Activated naive CD4-positive, alpha-beta T cell treated with anti-CD3 and anti-CD28 coated beads, Interleukin-2, amount 10 ng/mL, durations not matched to agents 7 days and 5 days (primary cell): Measurements from ENCODE around the gene NOTCH2.
"Not testable (repeated sequence)": the region's sequence is repeated elsewhere in the genome, so short reads cannot be mapped to it uniquely, and the experiment has no call there.

Source experiments
- CTCF ChIA-PET: fragments of 350-600 bp; sonication (Branson Sonifier 250); formaldehyde crosslinking; loops from one replicate; lab custom pipeline; 2021; ENCODE audit warnings: antibody characterized with exemption; lab: Charles Lee
- DNase-seq: peaks from one replicate; pipeline ENCODE4 v3.0.0-alpha.2; 2020
- H3K27ac Mint-ChIP-seq: one replicate; pipeline ENCODE4 v1.8.0; 2021; ENCODE audit warnings: mild to moderate bottlenecking, moderate library complexity, mixed read lengths
- H3K27me3 Mint-ChIP-seq: one replicate; pipeline ENCODE4 v1.8.0; 2021; ENCODE audit warnings: mild to moderate bottlenecking, mixed read lengths
- H3K36me3 Mint-ChIP-seq: one replicate; pipeline ENCODE4 v1.8.0; 2021; ENCODE audit warnings: mixed read lengths
- H3K4me1 Mint-ChIP-seq: one replicate; pipeline ENCODE4 v1.8.0; 2021; ENCODE audit warnings: mixed read lengths
- H3K4me3 Mint-ChIP-seq: one replicate; pipeline ENCODE4 v1.8.0; 2021; ENCODE audit warnings: mild to moderate bottlenecking, moderate library complexity, mixed read lengths
- H3K9me3 Mint-ChIP-seq: one replicate; pipeline ENCODE4 v1.8.0; 2021; ENCODE audit warnings: mixed read lengths

The NOTCH2 gene

GRCh38 chr1:120096981-120097545 lies 27.6 kb upstream of the NOTCH2 start:
- not testable (repeated sequence) for H3K4me3 Mint-ChIP-seq, H3K9me3 Mint-ChIP-seq

GRCh38 chr1:120093548-120094181 lies 24.2 kb upstream of the NOTCH2 start:
- H3K27me3 Mint-ChIP-seq, H3K27ac Mint-ChIP-seq, H3K36me3 Mint-ChIP-seq, H3K4me3 Mint-ChIP-seq, H3K9me3 Mint-ChIP-seq, DNase-seq, CTCF ChIA-PET, H3K4me1 Mint-ChIP-seq: not testable (repeated sequence)

More at GRCh38 chr1:120096981-120097545, 27.6 kb upstream of the NOTCH2 start:
- DNase-seq, H3K27me3 Mint-ChIP-seq, CTCF ChIA-PET, H3K27ac Mint-ChIP-seq, H3K36me3 Mint-ChIP-seq: not testable (repeated sequence)
- peaks cover 11% of the 10 kb centered on the region for H3K4me1 Mint-ChIP-seq

DNA sequence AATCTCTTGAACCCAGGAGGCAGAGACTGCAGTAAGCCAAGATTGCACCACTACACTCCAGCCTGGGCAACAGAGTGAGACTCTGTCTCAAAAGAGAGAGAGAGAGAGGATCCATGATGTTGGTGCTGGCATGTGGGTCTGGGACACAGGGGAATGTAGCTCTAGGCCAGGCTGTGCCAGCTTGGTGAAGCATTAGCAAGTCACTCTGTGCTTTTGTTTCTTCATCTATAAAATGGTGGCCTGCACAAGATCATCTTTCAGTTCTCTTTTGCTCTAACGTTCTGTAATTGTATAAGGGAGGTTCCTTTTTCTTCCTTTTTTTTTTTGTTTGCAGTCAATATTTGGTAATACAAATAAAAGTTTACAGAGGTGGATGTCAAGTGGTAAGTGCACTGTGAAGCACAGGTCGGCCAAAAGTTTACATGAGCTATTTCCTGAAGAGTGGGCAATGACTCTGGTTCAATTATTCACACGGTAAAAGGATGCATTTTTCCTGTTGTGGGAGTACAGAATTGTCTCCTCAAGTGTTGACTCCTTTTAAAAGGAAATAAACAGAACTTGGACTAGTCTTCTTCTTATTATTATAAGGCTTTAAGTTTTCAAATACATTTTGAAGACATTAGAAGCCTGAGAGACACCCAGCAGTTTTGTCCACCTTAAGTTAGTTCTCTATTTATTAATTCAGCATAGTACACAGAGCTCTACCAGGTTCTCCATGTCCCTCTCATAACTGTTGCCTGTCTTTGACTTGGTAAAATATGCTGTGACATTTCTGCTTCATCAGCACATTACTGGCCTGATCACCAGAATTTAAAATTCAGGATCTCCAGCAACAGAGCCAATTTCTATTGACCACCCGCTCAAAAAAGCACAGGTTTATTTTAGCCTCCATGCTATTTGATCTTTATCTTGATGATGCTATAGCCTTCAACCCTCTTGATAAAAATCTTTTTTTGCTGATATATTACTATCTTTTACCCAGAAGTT lies 23.1 kb upstream of the NOTCH2 start:
- H3K27ac Mint-ChIP-seq, H3K4me1 Mint-ChIP-seq, H3K36me3 Mint-ChIP-seq, CTCF ChIA-PET, H3K9me3 Mint-ChIP-seq, DNase-seq, H3K27me3 Mint-ChIP-seq, H3K4me3 Mint-ChIP-seq: not testable (repeated sequence)

DNA sequence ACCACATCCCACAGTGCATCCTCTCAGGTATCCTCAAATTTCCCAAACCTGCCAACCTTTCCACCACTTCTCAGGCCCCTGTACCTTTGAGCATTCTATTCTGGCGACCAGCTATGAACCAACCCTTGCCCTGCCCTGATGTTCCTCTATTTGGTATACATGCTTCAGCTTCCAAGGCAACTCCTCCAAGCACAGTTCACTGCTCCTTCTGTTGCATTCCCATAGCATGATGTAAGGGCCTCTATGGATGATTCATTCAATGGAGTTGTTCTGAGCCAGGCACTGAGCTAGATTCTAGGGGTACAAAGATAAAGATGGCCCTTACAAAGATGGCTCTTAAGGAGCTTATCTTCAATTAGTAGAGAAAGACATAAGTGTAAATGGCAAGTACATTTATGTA lies 21.4 kb upstream of the NOTCH2 start:
- not testable (repeated sequence) for H3K4me3 Mint-ChIP-seq, H3K27ac Mint-ChIP-seq

DNA sequence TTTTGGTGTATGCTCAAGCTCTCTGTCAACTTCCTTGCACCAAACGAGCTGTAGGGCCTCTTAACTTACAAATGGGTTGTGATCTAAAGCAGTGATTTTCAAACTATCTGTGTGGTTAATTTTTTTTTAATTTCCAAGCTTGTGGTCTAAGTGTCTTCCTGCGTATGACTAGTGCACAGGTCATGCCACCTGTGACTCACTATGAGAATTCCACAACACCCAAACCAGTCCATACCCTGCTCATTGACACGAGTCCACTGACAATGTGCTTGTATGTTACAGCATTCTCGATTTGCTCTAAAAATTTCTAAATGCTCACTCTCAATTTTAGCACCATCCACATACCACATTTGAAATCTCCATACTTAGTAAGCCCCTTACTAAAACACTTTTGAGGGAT lies 18.5 kb upstream of the NOTCH2 start:
- CTCF ChIA-PET, H3K9me3 Mint-ChIP-seq, H3K27me3 Mint-ChIP-seq, H3K36me3 Mint-ChIP-seq, H3K4me3 Mint-ChIP-seq: not testable (repeated sequence)
- Mint-ChIP-seq H3K4me1 (peaks cover 10% of the 10 kb centered on the region), H3K27ac (peak overlapping the region; percentile 37)
- peak; percentile 43 for DNase-seq

More for the DNA sequence above, 21.4 kb upstream of the NOTCH2 start:
- H3K9me3 Mint-ChIP-seq, DNase-seq, CTCF ChIA-PET, H3K36me3 Mint-ChIP-seq, H3K27me3 Mint-ChIP-seq: not testable (repeated sequence)
- H3K4me1 Mint-ChIP-seq: peaks cover 10% of the 10 kb centered on the region

DNA sequence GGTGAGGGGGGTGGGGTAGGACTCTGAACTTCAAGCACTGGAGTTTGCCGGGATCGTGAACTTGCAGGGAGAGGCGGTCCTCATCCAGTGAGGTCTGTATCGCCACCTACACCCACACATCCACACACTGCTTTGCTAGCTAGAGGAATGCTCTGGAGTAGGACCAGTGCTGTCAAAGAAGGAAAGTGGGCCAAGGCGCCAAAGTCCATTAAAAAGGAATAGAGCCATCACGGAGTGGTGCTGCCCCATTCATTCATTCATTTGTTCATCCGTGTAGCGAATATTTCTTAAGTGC lies 405 bp upstream of the NOTCH2 start:
- H3K4me1 Mint-ChIP-seq: peaks cover 12% of the 10 kb centered on the region
- H3K27me3 Mint-ChIP-seq, H3K4me3 Mint-ChIP-seq, CTCF ChIA-PET, H3K9me3 Mint-ChIP-seq, H3K36me3 Mint-ChIP-seq, H3K27ac Mint-ChIP-seq, DNase-seq: not testable (repeated sequence)

DNA sequence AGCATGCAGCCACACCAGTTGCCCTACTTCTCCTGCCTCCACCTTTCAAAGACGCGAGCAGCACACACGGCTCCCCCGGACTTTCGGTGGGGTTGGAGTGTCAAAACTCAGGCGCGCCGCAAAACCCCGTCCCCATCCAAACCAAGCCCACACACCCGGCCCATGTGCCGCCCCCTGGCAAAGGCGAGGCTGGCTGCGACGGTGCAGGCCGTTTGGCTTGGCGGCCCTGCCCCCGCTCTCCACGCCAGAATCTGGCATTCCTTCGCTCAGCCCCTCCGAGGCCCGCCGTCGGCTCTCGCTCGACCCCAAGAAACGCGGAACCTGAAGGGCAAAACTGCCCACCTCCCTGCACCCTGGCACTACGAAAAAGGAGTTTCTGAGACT lies 787 bp downstream of the NOTCH2 start:
- H3K27me3 Mint-ChIP-seq, H3K36me3 Mint-ChIP-seq, CTCF ChIA-PET, H3K9me3 Mint-ChIP-seq, H3K27ac Mint-ChIP-seq, DNase-seq: not testable (repeated sequence)
- Mint-ChIP-seq H3K4me1 (peaks cover 12% of the 10 kb centered on the region), H3K4me3 (peak overlapping the region; percentile 44)

GRCh38 chr1:120048208-120048607 lies 21.3 kb downstream of the NOTCH2 start:
- not testable (repeated sequence) for H3K4me3 Mint-ChIP-seq, H3K27ac Mint-ChIP-seq, H3K27me3 Mint-ChIP-seq

GRCh38 chr1:120041771-120042170 lies 27.7 kb downstream of the NOTCH2 start:
- H3K27me3 Mint-ChIP-seq, H3K27ac Mint-ChIP-seq, DNase-seq, H3K9me3 Mint-ChIP-seq, H3K4me1 Mint-ChIP-seq, H3K4me3 Mint-ChIP-seq, CTCF ChIA-PET, H3K36me3 Mint-ChIP-seq: not testable (repeated sequence)

More at GRCh38 chr1:120048208-120048607, 21.3 kb downstream of the NOTCH2 start:
- H3K9me3 Mint-ChIP-seq, CTCF ChIA-PET, H3K36me3 Mint-ChIP-seq, DNase-seq, H3K4me1 Mint-ChIP-seq: not testable (repeated sequence)

- not testable (repeated sequence) for H3K9me3 Mint-ChIP-seq, H3K4me1 Mint-ChIP-seq, DNase-seq
These were observed 37.2 kb downstream of the NOTCH2 start for GRCh38 chr1:120032253-120032652.

DNA sequence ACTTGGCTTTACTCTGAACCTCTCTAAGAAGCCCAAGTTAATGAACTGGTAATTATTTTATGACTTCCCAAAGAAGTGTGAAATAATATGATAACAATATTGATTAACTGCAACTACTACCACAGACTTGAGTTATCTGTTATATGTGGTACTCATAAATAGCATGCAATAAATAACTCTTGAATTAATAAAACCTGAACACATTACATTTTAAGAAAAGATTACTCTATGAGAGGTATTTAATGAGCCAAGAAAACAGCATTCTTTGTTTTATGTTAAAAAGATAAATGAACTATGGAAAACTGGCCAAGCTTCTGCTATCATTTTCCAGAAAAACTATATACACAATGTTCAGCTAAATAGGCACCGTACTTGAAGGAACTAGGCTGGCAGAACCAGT lies 45.7 kb downstream of the NOTCH2 start:
- H3K36me3 Mint-ChIP-seq, CTCF ChIA-PET, DNase-seq, H3K27ac Mint-ChIP-seq, H3K4me3 Mint-ChIP-seq, H3K4me1 Mint-ChIP-seq, H3K27me3 Mint-ChIP-seq, H3K9me3 Mint-ChIP-seq: not testable (repeated sequence)

More at GRCh38 chr1:120032253-120032652, 37.2 kb downstream of the NOTCH2 start:
- H3K36me3 Mint-ChIP-seq, H3K27me3 Mint-ChIP-seq, CTCF ChIA-PET, H3K4me3 Mint-ChIP-seq, H3K27ac Mint-ChIP-seq: not testable (repeated sequence)

GRCh38 chr1:120014978-120015377 lies 54.5 kb downstream of the NOTCH2 start:
- H3K36me3 Mint-ChIP-seq, H3K4me1 Mint-ChIP-seq, H3K27ac Mint-ChIP-seq, CTCF ChIA-PET, H3K9me3 Mint-ChIP-seq, H3K4me3 Mint-ChIP-seq, DNase-seq, H3K27me3 Mint-ChIP-seq: not testable (repeated sequence)

GRCh38 chr1:120008320-120008719 lies 61.1 kb downstream of the NOTCH2 start:
- H3K9me3 Mint-ChIP-seq, DNase-seq, H3K36me3 Mint-ChIP-seq, H3K4me3 Mint-ChIP-seq, H3K27ac Mint-ChIP-seq, H3K27me3 Mint-ChIP-seq, CTCF ChIA-PET, H3K4me1 Mint-ChIP-seq: not testable (repeated sequence)

DNA sequence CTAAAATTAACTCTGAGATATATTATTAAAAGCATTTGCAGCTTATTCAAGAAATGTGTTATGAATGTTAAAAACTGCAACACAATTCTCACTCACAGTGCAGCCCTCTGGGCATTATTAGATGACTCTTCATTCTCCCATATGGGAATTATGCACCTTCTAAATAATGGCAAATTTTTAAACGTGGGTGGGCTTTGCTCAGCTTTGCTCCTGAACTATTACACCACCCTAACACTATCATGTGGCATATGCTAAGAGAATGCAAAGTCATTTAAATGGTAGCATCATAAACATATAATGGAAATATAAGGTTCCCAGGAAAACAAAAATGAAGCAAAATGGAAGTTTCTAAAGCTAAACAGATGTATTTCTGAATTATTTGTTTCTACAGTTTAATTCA lies 61.6 kb downstream of the NOTCH2 start:
- H3K27ac Mint-ChIP-seq, CTCF ChIA-PET, H3K27me3 Mint-ChIP-seq, H3K4me3 Mint-ChIP-seq, H3K36me3 Mint-ChIP-seq, H3K9me3 Mint-ChIP-seq, H3K4me1 Mint-ChIP-seq, DNase-seq: not testable (repeated sequence)

GRCh38 chr1:120001035-120001434 lies 68.4 kb downstream of the NOTCH2 start:
- DNase-seq, CTCF ChIA-PET, H3K9me3 Mint-ChIP-seq, H3K27ac Mint-ChIP-seq, H3K4me1 Mint-ChIP-seq, H3K27me3 Mint-ChIP-seq, H3K4me3 Mint-ChIP-seq: not testable (repeated sequence)
- peaks cover 16% of the 10 kb centered on the region for H3K36me3 Mint-ChIP-seq
